K562 (cell line): ENCODE results near the gene ADM2. TPM values are rescaled to one million over a fixed set of nuclear protein-coding genes. Genes with fewer than 3 reads are reported as not detected.

Experiments used
- CBX5 ChIP-seq: IDR thresholded peaks from 2 replicates; pipeline ENCODE4 v1.6.1; 2014; ENCODE audit warnings: low read depth, borderline replicate concordance
- ETS2 ChIP-seq: IDR thresholded peaks from 2 replicates; pipeline ENCODE4 v1.6.1; 2016; ENCODE audit warnings: borderline replicate concordance, missing genetic modification characterization, mild to moderate bottlenecking, moderate library complexity, missing compliant biosample characterization; ENCODE audit not compliant: poor library complexity, severe bottlenecking
- GTF2F1 ChIP-seq: IDR thresholded peaks from 2 replicates; pipeline ENCODE4 v1.6.1; 2011; ENCODE audit warnings: low read depth, low read length, improper control_type of control experiment
- HDAC2 ChIP-seq: fragments of 450-650 bp; IDR thresholded peaks from 2 replicates; pipeline ENCODE4 v1.6.1; 2016; ENCODE audit warnings: mild to moderate bottlenecking
- HEY1 ChIP-seq: fragments of 250-450 bp; sonication (Bioruptor Pico); IDR thresholded peaks from 2 replicates; pipeline ENCODE4 v1.5.0; 2020; ENCODE audit warnings: mild to moderate bottlenecking, moderate library complexity, borderline replicate concordance
- ID3 ChIP-seq, 2 experiments: fragments of 250-450 bp in 1 of 2; fragments of 450-650 bp in 1 of 2; sonication (Bioruptor Pico) in 1 of 2; IDR thresholded peaks; 2 replicates each; pipeline versions ENCODE4 v1.6.1 to v1.8.0; 2016 to 2021; ENCODE audit warnings: mild to moderate bottlenecking in 2 of 2, moderate library complexity in 2 of 2, missing compliant biosample characterization in 1 of 2, missing genetic modification characterization in 1 of 2
- MAFF ChIP-seq: IDR thresholded peaks from 2 replicates; pipeline ENCODE4 v1.6.1; 2012; ENCODE audit warnings: low read length, improper control_type of control experiment
- NKRF ChIP-seq: fragments of 450-650 bp; IDR thresholded peaks from 2 replicates; pipeline ENCODE4 v1.6.1; 2016; ENCODE audit warnings: borderline replicate concordance
- NR1H2 ChIP-seq: sonication (generic); formaldehyde crosslinking; IDR thresholded peaks from 2 replicates; pipeline ENCODE4 v1.4.0; 2020; ENCODE audit warnings: mild to moderate bottlenecking, missing genetic modification reagents
- POLR3A ChIP-seq: IDR thresholded peaks from 2 replicates; pipeline ENCODE4 v1.6.1; 2011; ENCODE audit warnings: borderline replicate concordance, mild to moderate bottlenecking, moderate library complexity; ENCODE audit not compliant: insufficient read length, insufficient read depth; ENCODE audit errors: extremely low read depth
- RFX7 ChIP-seq: fragments of 250-450 bp; sonication (Bioruptor Pico); IDR thresholded peaks from 2 replicates; pipeline ENCODE4 v1.5.1; 2021; ENCODE audit warnings: mild to moderate bottlenecking
- SRSF9 ChIP-seq: fragments of 200-400 bp; formaldehyde crosslinking; IDR thresholded peaks from 2 replicates; pipeline ENCODE4 v1.6.1; 2017; ENCODE audit warnings: low read depth, low read length, borderline replicate concordance
- TFAP4 ChIP-seq: sonication (generic); formaldehyde crosslinking; IDR thresholded peaks from 2 replicates; pipeline ENCODE4 v1.8.0; 2022; ENCODE audit warnings: missing genetic modification reagents, mild to moderate bottlenecking, moderate library complexity, borderline replicate concordance
- ZNF316 ChIP-seq: fragments of 450-650 bp; IDR thresholded peaks from 2 replicates; pipeline ENCODE4 v1.6.1; 2016
- ZNF354B ChIP-seq: fragments of 250-450 bp; sonication (Bioruptor Pico); IDR thresholded peaks from 2 replicates; pipeline ENCODE4 v1.4.0; 2020
- ZNF699 ChIP-seq: fragments of 250-450 bp; sonication (Bioruptor Pico); IDR thresholded peaks from 2 replicates; pipeline ENCODE4 v1.8.0; 2021; ENCODE audit warnings: mild to moderate bottlenecking, moderate library complexity; ENCODE audit not compliant: insufficient replicate concordance
- polyA plus RNA-seq, 8 experiments: library from polyadenylated mRNA; depleted of rRNA in 4 of 8; stranded (reverse) in 5 of 8; unstranded in 3 of 8; fragments of >200 nt; fragmentation: Nextera tagmentation in 2 of 8; fragmentation: Illumina TruSeq in 1 of 8; extraction: Ambion mirVana in 2 of 8; extraction: Trizol in 1 of 8; gene quantifications; 2 replicates each; pipeline versions ENCODE4 v1.2.1 to v1.2.3, GENCODE V29; 2011 to 2014; ENCODE audit warnings: inconsistent platforms in 1 of 8, missing spikeins in 1 of 8
- total RNA-seq, 7 experiments: library from RNA; depleted of rRNA in 6 of 7; stranded (reverse); fragments of >200 nt in 6 of 7; fragmentation: Illumina TruSeq in 2 of 7; extraction: Trizol in 2 of 7; gene quantifications; 2 replicates each; pipeline versions ENCODE4 v1.2.1 to v1.2.3, GENCODE V29; 2011 to 2021; ENCODE audit warnings: low replicate concordance in 1 of 7
- TF ChIP-seq, protein P1 (sequence below), 2 experiments: fragments of 450-650 bp in 1 of 2; sonication (generic) in 1 of 2; formaldehyde crosslinking; conservative IDR thresholded peaks; 2 replicates each; pipeline versions ENCODE4 v1.4.0 to v1.8.1; 2020 to 2022; ENCODE audit warnings: mild to moderate bottlenecking in 1 of 2, missing genetic modification reagents in 1 of 2
- TF ChIP-seq, protein P2 (sequence below): fragments of 250-450 bp; sonication (Bioruptor Pico); IDR thresholded peaks from 2 replicates; pipeline ENCODE4 v1.5.1; 2021; ENCODE audit warnings: mild to moderate bottlenecking

The ADM2 gene
- total and polyA plus RNA-seq, 9 of the 15 experiments (the other 6 are each of a cell fraction or from before 2014, with no cell fraction given): 0.11 to 5.1 (median 0.38) TPM

DNA sequence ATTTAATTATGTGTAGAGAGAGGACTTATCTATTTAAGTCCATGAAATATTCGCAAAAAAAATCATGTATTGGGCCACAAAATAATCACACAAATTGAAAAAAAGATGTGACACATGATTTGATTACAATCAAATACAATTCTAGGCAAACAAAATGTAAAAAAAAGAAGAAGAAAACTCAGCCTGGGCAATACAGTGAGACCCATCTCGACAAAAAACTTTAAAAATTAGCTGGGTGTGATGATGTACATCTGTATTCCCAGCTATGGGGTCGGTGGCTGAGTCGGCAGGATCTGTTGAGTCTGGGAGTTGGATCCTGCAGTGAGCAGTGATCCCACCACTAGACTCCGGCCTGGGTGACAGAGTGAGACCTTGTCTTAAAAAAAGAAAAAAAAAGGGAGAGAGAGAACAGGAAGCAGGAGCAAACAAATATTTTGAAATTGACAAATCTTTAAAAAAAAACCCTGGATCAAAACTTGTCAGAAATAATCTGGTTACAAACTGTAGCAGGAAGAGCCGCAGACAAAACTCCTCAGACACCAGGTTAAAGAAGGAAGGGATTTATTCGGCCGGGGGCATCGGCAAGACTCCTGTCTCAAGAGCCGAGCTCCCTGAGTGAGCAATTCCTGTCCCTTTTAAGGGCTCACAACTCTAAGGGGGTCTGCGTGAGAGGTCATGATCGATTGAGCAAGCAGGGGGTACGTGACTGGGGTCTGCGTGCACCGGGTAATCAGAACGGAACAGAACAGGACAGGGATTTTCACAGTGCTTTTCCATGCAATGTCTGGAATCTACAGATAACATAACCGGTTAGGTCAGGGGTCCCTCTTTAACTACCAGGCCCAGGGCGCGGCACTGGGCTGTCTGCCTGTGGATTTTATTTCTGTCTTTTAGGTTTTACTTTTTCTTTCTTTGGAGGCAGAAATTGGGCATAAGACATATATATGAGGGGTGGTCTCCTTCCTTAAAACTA lies 51.8 kb downstream of the ADM2 start (continued):
- TF ChIP-seq NR1H2 (CRISPR knock-in tag) (no peak), GTF2F1 (no peak), TFAP4 (no peak), HEY1 (CRISPR knock-in tag) (no peak), ETS2 (no peak), NKRF (no peak), RFX7 (CRISPR knock-in tag) (no peak), POLR3A (no peak), HDAC2 (0 out of 2 replicates have a peak, but pooled peaks have one; percentile 57), CBX5 (no peak), SRSF9 (no peak), ZNF699 (CRISPR knock-in tag) (no peak), MAFF (no peak), ZNF354B (no peak), ID3 (CRISPR knock-in tag; IDR thresholded peaks at IDR 0.05) (no peak), ID3 (tag; IDR thresholded peaks at IDR 0.05) (no peak), ZNF316 (no peak)
- TF ChIP-seq, protein P1, sequence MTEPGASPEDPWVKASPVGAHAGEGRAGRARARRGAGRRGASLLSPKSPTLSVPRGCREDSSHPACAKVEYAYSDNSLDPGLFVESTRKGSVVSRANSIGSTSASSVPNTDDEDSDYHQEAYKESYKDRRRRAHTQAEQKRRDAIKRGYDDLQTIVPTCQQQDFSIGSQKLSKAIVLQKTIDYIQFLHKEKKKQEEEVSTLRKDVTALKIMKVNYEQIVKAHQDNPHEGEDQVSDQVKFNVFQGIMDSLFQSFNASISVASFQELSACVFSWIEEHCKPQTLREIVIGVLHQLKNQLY (CRISPR knock-in tag; conservative IDR thresholded peaks at IDR 0.05): no peak
- TF ChIP-seq, protein P2, sequence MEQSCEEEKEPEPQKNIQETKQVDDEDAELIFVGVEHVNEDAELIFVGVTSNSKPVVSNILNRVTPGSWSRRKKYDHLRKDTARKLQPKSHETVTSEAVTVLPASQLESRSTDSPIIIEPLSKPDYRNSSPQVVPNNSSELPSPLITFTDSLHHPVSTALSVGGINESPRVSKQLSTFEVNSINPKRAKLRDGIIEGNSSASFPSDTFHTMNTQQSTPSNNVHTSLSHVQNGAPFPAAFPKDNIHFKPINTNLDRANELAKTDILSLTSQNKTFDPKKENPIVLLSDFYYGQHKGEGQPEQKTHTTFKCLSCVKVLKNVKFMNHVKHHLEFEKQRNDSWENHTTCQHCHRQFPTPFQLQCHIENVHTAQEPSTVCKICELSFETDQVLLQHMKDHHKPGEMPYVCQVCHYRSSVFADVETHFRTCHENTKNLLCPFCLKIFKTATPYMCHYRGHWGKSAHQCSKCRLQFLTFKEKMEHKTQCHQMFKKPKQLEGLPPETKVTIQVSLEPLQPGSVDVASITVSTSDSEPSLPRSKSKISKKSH (CRISPR knock-in tag): no peak
